Mammary epithelial cell (primary cell): Measurements from ENCODE around the gene NCAPG2.

ENCODE experiments used
- EZH2 ChIP-seq: IDR thresholded peaks from 2 replicates; pipeline ENCODE4 v1.6.1; 2012; ENCODE audit warnings: low read length, inconsistent platforms, borderline replicate concordance
- TF ChIP-seq, protein P1 (sequence below), 2 donors: IDR thresholded peaks in 1 of 2; conservative IDR thresholded peaks in 1 of 2; 2 replicates each; pipeline ENCODE4 v1.5.1; 2011 to 2012; ENCODE audit warnings: inconsistent platforms in 2 of 2, low read length in 2 of 2, mild to moderate bottlenecking in 2 of 2, control low read depth in 1 of 2, low read depth in 1 of 2; ENCODE audit not compliant: insufficient read depth in 1 of 2; ENCODE audit errors: extremely low read depth in 1 of 2

DNA sequence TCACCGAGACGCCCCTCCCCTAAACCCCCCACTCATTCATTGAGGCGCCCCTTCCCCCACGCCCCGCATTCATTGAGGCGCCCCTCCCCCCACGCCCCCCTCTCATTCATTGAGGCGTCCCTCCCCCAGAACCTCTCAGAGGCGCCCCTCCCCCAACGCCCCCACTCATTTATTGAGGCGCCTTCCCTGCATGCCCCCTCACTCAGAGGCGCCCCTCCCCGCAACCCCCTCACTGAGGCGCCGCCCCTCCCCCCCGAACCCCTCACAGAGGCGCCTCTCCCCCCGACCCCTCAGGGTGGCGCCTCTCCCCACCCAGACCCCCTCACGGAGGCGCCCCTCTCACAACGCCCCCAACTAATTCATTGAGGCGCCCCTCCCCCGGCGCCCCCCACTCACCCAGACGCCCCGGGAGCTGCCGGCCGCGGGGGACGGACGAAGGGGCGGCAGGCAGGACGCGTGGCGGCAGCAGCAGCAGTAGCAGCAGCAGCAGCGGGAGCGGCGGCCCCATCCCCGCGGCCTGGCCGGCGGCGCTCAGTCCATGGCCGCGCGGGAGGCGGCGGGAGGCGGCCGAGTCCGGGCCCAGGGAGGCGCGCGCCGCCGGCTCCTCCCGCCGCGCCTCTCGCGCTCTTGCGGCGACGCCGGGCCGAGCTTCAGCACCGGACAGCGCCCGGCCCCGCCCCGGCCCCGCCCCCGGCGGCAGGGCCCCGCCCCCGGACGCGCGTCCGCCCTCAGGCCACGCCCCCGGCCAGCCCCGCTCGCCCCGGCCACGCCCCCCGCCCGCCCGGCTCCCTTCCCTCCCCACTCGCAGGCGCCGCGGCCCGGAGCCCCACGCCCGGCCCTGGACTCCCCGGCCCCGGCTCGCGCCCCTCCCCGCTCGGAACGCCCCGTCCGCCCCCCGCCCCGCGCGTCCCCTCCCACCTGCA is 117.2 kb downstream of the NCAPG2 start, which contains the start of gene PTPRN2:
- TF ChIP-seq, protein P1, sequence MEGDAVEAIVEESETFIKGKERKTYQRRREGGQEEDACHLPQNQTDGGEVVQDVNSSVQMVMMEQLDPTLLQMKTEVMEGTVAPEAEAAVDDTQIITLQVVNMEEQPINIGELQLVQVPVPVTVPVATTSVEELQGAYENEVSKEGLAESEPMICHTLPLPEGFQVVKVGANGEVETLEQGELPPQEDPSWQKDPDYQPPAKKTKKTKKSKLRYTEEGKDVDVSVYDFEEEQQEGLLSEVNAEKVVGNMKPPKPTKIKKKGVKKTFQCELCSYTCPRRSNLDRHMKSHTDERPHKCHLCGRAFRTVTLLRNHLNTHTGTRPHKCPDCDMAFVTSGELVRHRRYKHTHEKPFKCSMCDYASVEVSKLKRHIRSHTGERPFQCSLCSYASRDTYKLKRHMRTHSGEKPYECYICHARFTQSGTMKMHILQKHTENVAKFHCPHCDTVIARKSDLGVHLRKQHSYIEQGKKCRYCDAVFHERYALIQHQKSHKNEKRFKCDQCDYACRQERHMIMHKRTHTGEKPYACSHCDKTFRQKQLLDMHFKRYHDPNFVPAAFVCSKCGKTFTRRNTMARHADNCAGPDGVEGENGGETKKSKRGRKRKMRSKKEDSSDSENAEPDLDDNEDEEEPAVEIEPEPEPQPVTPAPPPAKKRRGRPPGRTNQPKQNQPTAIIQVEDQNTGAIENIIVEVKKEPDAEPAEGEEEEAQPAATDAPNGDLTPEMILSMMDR (conservative IDR thresholded peaks at IDR 0.05 in 1 of 2, IDR thresholded peaks at IDR 0.05 in 1 of 2; ENCODE audit: extremely low read depth in 1 of 2, insufficient read depth in 1 of 2, low read depth in 1 of 2, low read length in 2 of 2) = no peak
- no peak for TF ChIP-seq EZH2
